Mucosa of stomach (tissue), 1 donor: ENCODE measurements around the gene KIAA0408.

Source experiments
- H3K27me3 ChIP-seq: one replicate; pipeline ENCODE4 v1.7.0; 2013; ENCODE audit warnings: mild to moderate bottlenecking, low read length; ENCODE audit not compliant: control insufficient read depth, insufficient read depth
- H3K36me3 ChIP-seq: one replicate; pipeline ENCODE4 v1.7.0; 2013; ENCODE audit warnings: low read length; ENCODE audit not compliant: control insufficient read depth, insufficient read depth
- H3K4me1 ChIP-seq: one replicate; pipeline ENCODE4 v1.7.0; 2013; ENCODE audit warnings: mild to moderate bottlenecking, low read length; ENCODE audit not compliant: control insufficient read depth, insufficient read depth
- H3K4me3 ChIP-seq: one replicate; pipeline ENCODE4 v1.7.0; 2013; ENCODE audit warnings: low read length
- H3K9ac ChIP-seq: one replicate; pipeline ENCODE4 v1.7.0; 2013; ENCODE audit warnings: mild to moderate bottlenecking, low read length, moderate library complexity
- H3K9me3 ChIP-seq: one replicate; pipeline ENCODE4 v1.7.0; 2013; ENCODE audit warnings: mild to moderate bottlenecking, low read length, moderate library complexity; ENCODE audit not compliant: control insufficient read depth
- donor health status: Pancreatic carcinoma.

The KIAA0408 gene

GRCh38 chr6:127458817-127459216 lies 372 bp downstream of the KIAA0408 start:
- Histone ChIP-seq H3K9ac (peak overlapping the region; percentile 42), H3K4me1 (no peaks in the 10 kb centered on the region), H3K27me3 (peaks cover 5% of the 10 kb centered on the region), H3K4me3 (no peak overlapping the region), H3K9me3 (no peaks in the 10 kb centered on the region), H3K36me3 (no peaks in the 10 kb centered on the region)

GRCh38 chr6:127458222-127458621 lies 967 bp downstream of the KIAA0408 start:
- Histone ChIP-seq H3K36me3 (no peaks in the 10 kb centered on the region), H3K4me1 (no peaks in the 10 kb centered on the region), H3K27me3 (peaks cover 5% of the 10 kb centered on the region), H3K4me3 (no peak overlapping the region), H3K9ac (no peak overlapping the region), H3K9me3 (no peaks in the 10 kb centered on the region)

- H3K4me1 ChIP-seq = no peaks in the 10 kb centered on the region
- H3K4me3 ChIP-seq = no peak overlapping the region
- no peaks in the 10 kb centered on the region for H3K9me3 ChIP-seq
- no peak overlapping the region for H3K9ac ChIP-seq
- H3K27me3 ChIP-seq = peaks cover 5% of the 10 kb centered on the region
- no peaks in the 10 kb centered on the region for H3K36me3 ChIP-seq
Observed at GRCh38 chr6:127457456-127458064, 1.6 kb downstream of the KIAA0408 start.

GRCh38 chr6:127456465-127456864 lies 2.7 kb downstream of the KIAA0408 start:
- H3K4me1 ChIP-seq = no peaks in the 10 kb centered on the region
- no peaks in the 10 kb centered on the region for H3K9me3 ChIP-seq
- peaks cover 5% of the 10 kb centered on the region for H3K27me3 ChIP-seq
- H3K36me3 ChIP-seq = no peaks in the 10 kb centered on the region
- no peak overlapping the region for H3K4me3 ChIP-seq
- H3K9ac ChIP-seq = no peak overlapping the region

- no peaks in the 10 kb centered on the region for H3K9me3 ChIP-seq
- no peaks in the 10 kb centered on the region for H3K36me3 ChIP-seq
- H3K27me3 ChIP-seq = peaks cover 3% of the 10 kb centered on the region
- H3K9ac ChIP-seq = no peak overlapping the region
- H3K4me1 ChIP-seq = no peaks in the 10 kb centered on the region
- H3K4me3 ChIP-seq = no peak overlapping the region
Observed at GRCh38 chr6:127453845-127454619, 5.2 kb downstream of the KIAA0408 start.

GRCh38 chr6:127452803-127453202 lies 6.4 kb downstream of the KIAA0408 start:
- Histone ChIP-seq H3K4me1 (no peaks in the 10 kb centered on the region), H3K9me3 (no peaks in the 10 kb centered on the region), H3K9ac (no peak overlapping the region), H3K27me3 (no peaks in the 10 kb centered on the region), H3K4me3 (no peak overlapping the region), H3K36me3 (no peaks in the 10 kb centered on the region)

GRCh38 chr6:127451388-127451787 lies 7.8 kb downstream of the KIAA0408 start:
- Histone ChIP-seq H3K36me3 (no peaks in the 10 kb centered on the region), H3K4me3 (no peak overlapping the region), H3K9ac (no peak overlapping the region), H3K4me1 (no peaks in the 10 kb centered on the region), H3K27me3 (no peaks in the 10 kb centered on the region), H3K9me3 (no peaks in the 10 kb centered on the region)

- Histone ChIP-seq H3K4me1 (no peaks in the 10 kb centered on the region), H3K9ac (no peak overlapping the region), H3K4me3 (no peak overlapping the region), H3K9me3 (no peaks in the 10 kb centered on the region), H3K36me3 (no peaks in the 10 kb centered on the region), H3K27me3 (no peaks in the 10 kb centered on the region)
Observed at GRCh38 chr6:127447780-127448179, 11.4 kb downstream of the KIAA0408 start.

- Histone ChIP-seq H3K36me3 (no peaks in the 10 kb centered on the region), H3K4me1 (no peaks in the 10 kb centered on the region), H3K9me3 (no peaks in the 10 kb centered on the region), H3K4me3 (no peak overlapping the region), H3K9ac (no peak overlapping the region), H3K27me3 (no peaks in the 10 kb centered on the region)
Observed at GRCh38 chr6:127446356-127446755, 12.8 kb downstream of the KIAA0408 start.

- Histone ChIP-seq H3K4me3 (no peak overlapping the region), H3K27me3 (no peaks in the 10 kb centered on the region), H3K9me3 (no peaks in the 10 kb centered on the region), H3K9ac (no peak overlapping the region), H3K36me3 (no peaks in the 10 kb centered on the region), H3K4me1 (no peaks in the 10 kb centered on the region)
Observed at GRCh38 chr6:127441881-127442280, 17.3 kb downstream of the KIAA0408 start.

GRCh38 chr6:127439718-127440117 lies 19.5 kb downstream of the KIAA0408 start:
- Histone ChIP-seq H3K27me3 (no peaks in the 10 kb centered on the region), H3K4me3 (no peak overlapping the region), H3K9ac (no peak overlapping the region), H3K9me3 (no peaks in the 10 kb centered on the region), H3K4me1 (no peaks in the 10 kb centered on the region), H3K36me3 (no peaks in the 10 kb centered on the region)

- no peak overlapping the region for H3K9ac ChIP-seq
- H3K4me1 ChIP-seq = no peaks in the 10 kb centered on the region
- H3K4me3 ChIP-seq = no peak overlapping the region
- no peaks in the 10 kb centered on the region for H3K36me3 ChIP-seq
- no peaks in the 10 kb centered on the region for H3K27me3 ChIP-seq
- H3K9me3 ChIP-seq = no peaks in the 10 kb centered on the region
Observed at GRCh38 chr6:127436578-127437110, 22.5 kb downstream of the KIAA0408 start.
